Parathyroid adenoma (tissue), 2 donors: Measurements from ENCODE around the gene GRID1.

Experiments
- H2AFZ ChIP-seq: fragments of 300-600 bp; sonication (generic); one replicate; pipeline ENCODE4 v1.7.0; 2017; ENCODE audit warnings: antibody characterized with exemption, mild to moderate bottlenecking
- H3K27ac ChIP-seq: fragments of 300-600 bp; sonication (generic); one replicate; pipeline ENCODE4 v1.7.0; 2017
- H3K27me3 ChIP-seq: fragments of 300-600 bp; sonication (generic); one replicate; pipeline ENCODE4 v1.7.0; 2017; ENCODE audit warnings: low read length; ENCODE audit not compliant: control insufficient read depth, insufficient read depth
- H3K36me3 ChIP-seq: fragments of 300-600 bp; sonication (generic); one replicate; pipeline ENCODE4 v1.7.0; 2017; ENCODE audit warnings: low read length; ENCODE audit not compliant: control insufficient read depth, insufficient read depth
- H3K4me1 ChIP-seq: fragments of 300-600 bp; sonication (generic); one replicate; pipeline ENCODE4 v1.7.0; 2017; ENCODE audit warnings: control low read depth
- H3K4me2 ChIP-seq: fragments of 300-600 bp; sonication (generic); one replicate; pipeline ENCODE4 v1.7.0; 2017; ENCODE audit warnings: low read length
- H3K4me3 ChIP-seq: fragments of 300-600 bp; sonication (generic); one replicate; pipeline ENCODE4 v1.7.0; 2017; ENCODE audit warnings: low read depth, low read length
- H3K79me2 ChIP-seq: fragments of 300-600 bp; sonication (generic); one replicate; pipeline ENCODE4 v1.7.0; 2017; ENCODE audit warnings: control low read depth
- H3K9ac ChIP-seq: fragments of 300-600 bp; sonication (generic); one replicate; pipeline ENCODE4 v1.7.0; 2017; ENCODE audit warnings: mild to moderate bottlenecking
- H3K9me3 ChIP-seq: fragments of 300-600 bp; sonication (generic); one replicate; pipeline ENCODE4 v1.7.0; 2017; ENCODE audit warnings: low read length; ENCODE audit not compliant: control insufficient read depth
- TF ChIP-seq, protein P1 (sequence below): fragments of 300-600 bp; sonication (generic); IDR thresholded peaks from one replicate; pipeline ENCODE4 v1.7.0; 2017; ENCODE audit warnings: antibody characterized with exemption, mild to moderate bottlenecking
- donor health status: primary hyperparathyroidism.

The GRID1 gene

DNA sequence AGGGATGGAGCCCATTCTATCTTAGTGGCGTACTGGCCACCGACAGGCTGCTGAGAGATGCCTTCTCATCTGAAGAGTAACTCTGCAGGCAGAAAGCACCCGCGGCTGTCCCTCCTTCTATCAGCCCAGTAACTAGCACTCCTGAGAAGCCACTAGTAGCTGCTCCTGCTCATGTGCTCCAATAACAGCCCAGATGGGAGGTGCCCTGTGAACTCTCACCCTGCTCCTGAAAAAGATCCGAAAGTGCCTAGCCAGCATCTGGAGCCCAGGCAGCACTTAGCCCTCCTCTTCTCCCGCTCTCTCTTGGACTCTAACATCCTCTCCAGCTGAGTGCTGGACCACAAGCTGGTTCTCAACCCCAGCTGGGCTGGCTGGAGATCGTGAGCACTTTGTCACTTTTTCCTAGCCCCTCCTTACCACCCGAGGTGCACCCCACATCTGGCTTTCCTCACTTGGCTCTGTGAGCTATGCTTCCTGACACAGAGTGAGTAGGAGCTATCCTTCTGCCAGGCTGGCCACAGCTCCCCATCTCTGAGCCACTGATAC, 239.2 kb downstream of the GRID1 start:
- H3K27me3 ChIP-seq = no peaks in the 10 kb centered on the region
- no peak overlapping the region for H2AFZ ChIP-seq
- H3K79me2 ChIP-seq = no peaks in the 10 kb centered on the region
- H3K4me1 ChIP-seq = no peaks in the 10 kb centered on the region
- H3K4me2 ChIP-seq = no peak overlapping the region
- no peak overlapping the region for H3K27ac ChIP-seq
- H3K4me3 ChIP-seq = no peak overlapping the region
- TF ChIP-seq, protein P1, sequence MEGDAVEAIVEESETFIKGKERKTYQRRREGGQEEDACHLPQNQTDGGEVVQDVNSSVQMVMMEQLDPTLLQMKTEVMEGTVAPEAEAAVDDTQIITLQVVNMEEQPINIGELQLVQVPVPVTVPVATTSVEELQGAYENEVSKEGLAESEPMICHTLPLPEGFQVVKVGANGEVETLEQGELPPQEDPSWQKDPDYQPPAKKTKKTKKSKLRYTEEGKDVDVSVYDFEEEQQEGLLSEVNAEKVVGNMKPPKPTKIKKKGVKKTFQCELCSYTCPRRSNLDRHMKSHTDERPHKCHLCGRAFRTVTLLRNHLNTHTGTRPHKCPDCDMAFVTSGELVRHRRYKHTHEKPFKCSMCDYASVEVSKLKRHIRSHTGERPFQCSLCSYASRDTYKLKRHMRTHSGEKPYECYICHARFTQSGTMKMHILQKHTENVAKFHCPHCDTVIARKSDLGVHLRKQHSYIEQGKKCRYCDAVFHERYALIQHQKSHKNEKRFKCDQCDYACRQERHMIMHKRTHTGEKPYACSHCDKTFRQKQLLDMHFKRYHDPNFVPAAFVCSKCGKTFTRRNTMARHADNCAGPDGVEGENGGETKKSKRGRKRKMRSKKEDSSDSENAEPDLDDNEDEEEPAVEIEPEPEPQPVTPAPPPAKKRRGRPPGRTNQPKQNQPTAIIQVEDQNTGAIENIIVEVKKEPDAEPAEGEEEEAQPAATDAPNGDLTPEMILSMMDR = no peak
- H3K36me3 ChIP-seq = no peaks in the 10 kb centered on the region
- H3K9me3 ChIP-seq = no peaks in the 10 kb centered on the region
- no peak overlapping the region for H3K9ac ChIP-seq

DNA sequence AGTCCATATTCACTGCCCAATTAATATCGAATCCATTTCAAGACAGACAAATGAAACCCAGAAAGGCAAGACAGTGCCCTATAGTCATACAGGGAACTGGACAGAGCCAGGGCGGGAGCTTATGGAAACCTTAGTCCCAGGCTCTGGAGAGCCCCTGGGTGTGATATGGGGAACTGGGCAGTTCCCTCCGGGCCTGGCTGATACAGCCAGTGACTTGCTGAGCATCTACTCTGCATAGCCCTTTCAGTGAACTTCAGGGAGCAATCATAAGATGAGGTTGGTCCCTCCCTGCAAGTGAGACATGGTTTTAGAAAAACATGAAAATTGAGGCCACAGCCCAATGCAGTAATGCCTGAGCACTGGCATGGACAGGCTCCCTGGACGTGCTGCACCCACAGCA, 241.9 kb downstream of the GRID1 start:
- no peak overlapping the region for H3K9ac ChIP-seq
- H3K36me3 ChIP-seq = no peaks in the 10 kb centered on the region
- no peaks in the 10 kb centered on the region for H3K4me1 ChIP-seq
- no peak overlapping the region for H3K4me2 ChIP-seq
- H3K27me3 ChIP-seq = no peaks in the 10 kb centered on the region
- no peaks in the 10 kb centered on the region for H3K79me2 ChIP-seq
- H3K27ac ChIP-seq = no peak overlapping the region
- no peak overlapping the region for H3K4me3 ChIP-seq
- TF ChIP-seq, protein P1 = no peak
- H2AFZ ChIP-seq = no peak overlapping the region
- no peaks in the 10 kb centered on the region for H3K9me3 ChIP-seq

DNA sequence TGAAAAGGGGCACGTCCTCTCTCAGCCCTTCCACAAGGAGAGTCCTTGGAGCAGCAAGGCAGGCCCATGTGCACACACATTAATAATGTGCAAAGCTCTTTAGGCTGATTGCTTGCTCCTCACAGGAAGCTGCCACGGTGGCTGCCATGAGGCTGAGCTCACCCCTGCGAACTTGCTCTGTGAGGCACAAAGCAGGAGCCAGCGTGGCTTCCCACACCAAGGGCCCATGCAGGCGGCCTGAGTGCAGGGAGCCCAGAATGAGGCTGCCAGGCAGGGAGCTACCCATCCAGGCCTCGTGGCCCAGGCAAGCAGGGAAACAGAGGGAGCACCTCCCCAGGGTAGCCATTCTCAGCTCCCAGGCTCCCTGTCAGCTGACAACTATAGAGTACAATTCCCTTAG, 242.9 kb downstream of the GRID1 start:
- Histone ChIP-seq H3K79me2 (no peaks in the 10 kb centered on the region), H3K27ac (no peak overlapping the region)
- TF ChIP-seq, protein P1 = no peak

DNA sequence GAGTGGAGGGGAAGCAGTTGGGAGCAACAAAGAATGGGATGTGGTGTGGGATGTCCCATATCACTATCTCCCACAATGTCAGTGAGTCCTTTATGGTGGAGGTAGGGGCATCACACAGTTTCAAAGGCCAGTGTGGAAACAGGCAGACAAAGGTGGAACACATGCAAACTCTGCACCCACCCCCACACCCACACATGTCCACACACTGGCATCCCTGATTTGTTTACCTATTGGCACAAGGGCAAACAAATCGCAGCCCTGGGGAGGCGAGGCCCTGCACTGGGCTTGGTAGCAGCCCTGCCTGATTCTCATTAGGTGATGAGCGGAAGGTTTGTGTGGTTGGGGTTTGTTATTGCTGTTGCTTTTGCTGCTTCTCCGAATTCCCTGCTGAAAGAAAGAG, 243.3 kb downstream of the GRID1 start:
- Histone ChIP-seq H3K4me1 (no peaks in the 10 kb centered on the region), H2AFZ (no peak overlapping the region)
- TF ChIP-seq, protein P1 = no peak

More for the DNA sequence above, 242.9 kb downstream of the GRID1 start:
- no peak overlapping the region for H2AFZ ChIP-seq
- no peaks in the 10 kb centered on the region for H3K27me3 ChIP-seq
- H3K4me3 ChIP-seq = no peak overlapping the region
- no peaks in the 10 kb centered on the region for H3K9me3 ChIP-seq
- H3K9ac ChIP-seq = no peak overlapping the region
- H3K4me2 ChIP-seq = no peak overlapping the region
- H3K4me1 ChIP-seq = no peaks in the 10 kb centered on the region
- no peaks in the 10 kb centered on the region for H3K36me3 ChIP-seq

DNA sequence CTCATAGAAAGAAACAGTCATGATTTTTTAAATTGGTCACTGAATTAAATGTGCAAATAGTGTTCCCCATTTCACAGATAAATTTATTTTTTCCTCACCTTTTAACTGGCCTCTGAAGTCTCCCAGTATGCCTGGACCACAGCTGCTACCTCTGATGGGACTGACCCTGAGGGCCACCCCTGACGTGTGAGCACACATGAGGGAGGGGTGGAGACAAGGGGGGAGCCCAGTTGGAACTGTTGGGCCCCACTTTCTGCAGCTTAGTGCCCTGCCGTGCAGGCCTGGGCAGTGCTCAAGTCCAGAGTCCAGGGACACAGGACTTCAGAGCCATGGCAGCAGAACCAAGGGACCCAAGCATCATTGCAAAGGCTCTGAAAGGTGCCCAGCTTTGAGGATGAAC, 243.9 kb downstream of the GRID1 start:
- H3K9ac ChIP-seq = no peak overlapping the region
- no peaks in the 10 kb centered on the region for H3K27me3 ChIP-seq
- H3K4me2 ChIP-seq = no peak overlapping the region
- H2AFZ ChIP-seq = no peak overlapping the region
- no peak overlapping the region for H3K4me3 ChIP-seq
- no peaks in the 10 kb centered on the region for H3K79me2 ChIP-seq
- H3K4me1 ChIP-seq = no peaks in the 10 kb centered on the region
- no peaks in the 10 kb centered on the region for H3K9me3 ChIP-seq
- no peak overlapping the region for H3K27ac ChIP-seq
- TF ChIP-seq, protein P1 = no peak
- H3K36me3 ChIP-seq = no peaks in the 10 kb centered on the region

More for the DNA sequence above, 243.3 kb downstream of the GRID1 start:
- H3K4me3 ChIP-seq = no peak overlapping the region
- H3K27ac ChIP-seq = no peak overlapping the region
- H3K27me3 ChIP-seq = no peaks in the 10 kb centered on the region
- no peaks in the 10 kb centered on the region for H3K9me3 ChIP-seq
- H3K4me2 ChIP-seq = no peak overlapping the region
- H3K79me2 ChIP-seq = no peaks in the 10 kb centered on the region
- no peaks in the 10 kb centered on the region for H3K36me3 ChIP-seq
- H3K9ac ChIP-seq = no peak overlapping the region
